ENCODE data around the gene KLHL25. TPM values are rescaled to one million over a fixed set of nuclear protein-coding genes. Genes with fewer than 3 reads are reported as not detected.
A peak's percentile ranks its signal among the peaks of the same experiment; 100 is the strongest.

KLHL25 gene
- total RNA-seq, 1 experiment from 2014 or later, result 18.4 TPM

DNA sequence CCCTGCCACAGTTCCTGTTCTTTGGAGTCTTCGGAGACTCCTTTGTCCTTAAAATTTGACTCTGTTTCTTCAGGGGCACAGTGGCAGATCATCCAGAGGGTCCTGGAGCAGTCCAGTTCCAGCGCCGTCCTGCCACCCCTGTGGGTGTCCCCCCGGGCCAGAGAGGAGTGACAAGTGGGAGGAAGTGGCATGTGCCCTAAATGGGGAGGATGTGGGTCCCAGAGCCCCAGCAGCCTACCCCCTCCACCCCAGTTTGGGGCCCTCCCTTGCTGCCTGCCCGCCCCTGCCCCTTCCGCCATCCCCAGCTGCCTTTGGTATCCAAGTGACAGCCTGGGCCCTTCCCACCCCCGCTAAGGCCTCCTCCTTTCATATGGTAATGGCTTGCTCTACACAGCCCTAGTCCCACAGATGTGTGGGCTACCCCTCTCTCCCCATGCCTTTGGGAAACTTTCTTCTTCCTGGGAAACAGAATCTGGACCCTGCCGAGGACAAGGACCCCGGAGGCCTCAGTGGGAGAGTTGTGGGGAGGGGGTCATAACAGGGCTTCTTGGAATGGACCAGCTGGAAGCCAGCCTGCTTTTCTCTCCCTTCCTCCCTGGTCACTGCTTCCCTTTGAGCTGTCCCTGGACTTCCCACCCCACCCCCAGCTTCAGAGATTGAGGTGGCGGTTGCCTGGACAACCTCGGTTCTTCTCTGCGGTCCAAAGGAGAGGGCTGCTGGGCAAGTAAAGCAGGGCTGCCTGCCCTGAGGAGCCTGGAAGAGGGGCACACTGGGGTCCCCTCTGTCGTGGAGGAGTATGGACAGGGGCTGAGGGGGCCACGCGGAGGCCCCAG, 43.2 kb downstream of the KLHL25 start:
- no peak overlapping the region for H3K9ac ChIP-seq (ENCODE audit: extremely low read depth, insufficient read length, low read length)

More for the DNA sequence above, 43.2 kb downstream of the KLHL25 start:
- H2BK12ac ChIP-seq (ENCODE audit: insufficient read length, low read depth, low read length), result no peak overlapping the region
- Mint-ChIP-seq H3K27me3 (ENCODE audit: low read depth) (no peaks in the 10 kb centered on the region; the same call in 1 of the 2 replicates), H3K4me3 (peak overlapping the region; percentile 44 to 65; a peak in 4 of 5 replicates), H3K27ac (peak overlapping the region; percentile 92 to 97 (median 92)), H3K36me3 (ENCODE audit: insufficient read depth in 1 of 3, low read depth in 3 of 3) (peaks cover 7 to 41% (median 37%) of the 10 kb centered on the region in 3 experiments; a peak in 6 of 7 replicates), H3K9me3 (no peaks in the 10 kb centered on the region), H3K4me1 (peaks cover 61 to 65% of the 10 kb centered on the region in 2 experiments)
- no peak overlapping the region for H2BK15ac ChIP-seq (ENCODE audit: low read depth, low read length)
- no peaks in the 10 kb centered on the region for H3K27me3 ChIP-seq (ENCODE audit: insufficient read depth, low read length)
- no peak overlapping the region for H3T11ph ChIP-seq (ENCODE audit: low read length)
- TF ChIP-seq, protein P1, sequence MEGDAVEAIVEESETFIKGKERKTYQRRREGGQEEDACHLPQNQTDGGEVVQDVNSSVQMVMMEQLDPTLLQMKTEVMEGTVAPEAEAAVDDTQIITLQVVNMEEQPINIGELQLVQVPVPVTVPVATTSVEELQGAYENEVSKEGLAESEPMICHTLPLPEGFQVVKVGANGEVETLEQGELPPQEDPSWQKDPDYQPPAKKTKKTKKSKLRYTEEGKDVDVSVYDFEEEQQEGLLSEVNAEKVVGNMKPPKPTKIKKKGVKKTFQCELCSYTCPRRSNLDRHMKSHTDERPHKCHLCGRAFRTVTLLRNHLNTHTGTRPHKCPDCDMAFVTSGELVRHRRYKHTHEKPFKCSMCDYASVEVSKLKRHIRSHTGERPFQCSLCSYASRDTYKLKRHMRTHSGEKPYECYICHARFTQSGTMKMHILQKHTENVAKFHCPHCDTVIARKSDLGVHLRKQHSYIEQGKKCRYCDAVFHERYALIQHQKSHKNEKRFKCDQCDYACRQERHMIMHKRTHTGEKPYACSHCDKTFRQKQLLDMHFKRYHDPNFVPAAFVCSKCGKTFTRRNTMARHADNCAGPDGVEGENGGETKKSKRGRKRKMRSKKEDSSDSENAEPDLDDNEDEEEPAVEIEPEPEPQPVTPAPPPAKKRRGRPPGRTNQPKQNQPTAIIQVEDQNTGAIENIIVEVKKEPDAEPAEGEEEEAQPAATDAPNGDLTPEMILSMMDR (conservative IDR thresholded peaks at IDR 0.05), result no peak
- H2AFZ ChIP-seq (ENCODE audit: low read length), result no peak overlapping the region
- no peak overlapping the region for H3K18ac ChIP-seq (ENCODE audit: insufficient read length, low read depth, low read length)
- peak overlapping the region; percentile 57 for H3K4me2 ChIP-seq (ENCODE audit: insufficient read depth, insufficient read length, low read length)
- no peak overlapping the region for H2BK120ac ChIP-seq (ENCODE audit: low read depth, low read length, poor library complexity, severe bottlenecking)
- no peaks in the 10 kb centered on the region for H4K20me1 ChIP-seq (ENCODE audit: control insufficient read depth, insufficient read depth, insufficient read length)
- H3K79me1 ChIP-seq (ENCODE audit: insufficient read depth, low read depth, low read length, poor library complexity, severe bottlenecking), result no peaks in the 10 kb centered on the region
- no CpG with 5 or more reads among the region's 15 CpGs for WGBS (ENCODE audit: extremely low coverage, insufficient read length, low lambda C conversion rate)
- no peak overlapping the region for H3K14ac ChIP-seq (ENCODE audit: insufficient read depth, low read length)
- H4K5ac ChIP-seq (ENCODE audit: insufficient read length, low read depth, low read length), result no peak overlapping the region
- peaks cover 4% of the 10 kb centered on the region for H3K23me2 ChIP-seq (ENCODE audit: insufficient read length, low read depth, low read length, poor library complexity, severe bottlenecking)
- no peak overlapping the region for H2BK5ac ChIP-seq (ENCODE audit: insufficient read length, low read length)
- H3K4ac ChIP-seq (ENCODE audit: low read depth, low read length), result no peak overlapping the region
- peaks cover 5% of the 10 kb centered on the region; the same call in 1 of the 2 replicates for H3K4me1 ChIP-seq (ENCODE audit: insufficient read depth, low read length)
- H2AK5ac ChIP-seq (ENCODE audit: insufficient read length, low read length), result no peak overlapping the region
- H4K91ac ChIP-seq (ENCODE audit: insufficient read length, low read depth, low read length), result no peak overlapping the region
- no peak overlapping the region for H2BK20ac ChIP-seq (ENCODE audit: low read depth, low read length, poor library complexity, severe bottlenecking)
- no peak overlapping the region for H3K56ac ChIP-seq (ENCODE audit: insufficient read length, low read depth, low read length)
- no peak overlapping the region for H4K8ac ChIP-seq (replicated peaks; ENCODE audit: insufficient read length, low read depth, low read length)
- no peak overlapping the region for H3K27ac ChIP-seq (ENCODE audit: insufficient read length, low read depth, low read length)
- no peaks in the 10 kb centered on the region for H3K9me3 ChIP-seq (ENCODE audit: control insufficient read depth, low read depth, low read length)
- no peak overlapping the region for H3K23ac ChIP-seq (ENCODE audit: insufficient read length, low read depth, low read length)
- no peaks in the 10 kb centered on the region for H3K79me2 ChIP-seq (ENCODE audit: insufficient read depth, low read length)
- peak; percentile 87 for DNase-seq
